ENCODE results near the gene NRARP. TPM values are rescaled to one million over a fixed set of nuclear protein-coding genes. Genes with fewer than 3 reads are reported as not detected.
A peak's percentile ranks its signal among the peaks of the same experiment; 100 is the strongest.

The NRARP gene
- total RNA-seq, 6 donors from 2014 or later: 3.1 to 26.9 (median 9.5) TPM

DNA sequence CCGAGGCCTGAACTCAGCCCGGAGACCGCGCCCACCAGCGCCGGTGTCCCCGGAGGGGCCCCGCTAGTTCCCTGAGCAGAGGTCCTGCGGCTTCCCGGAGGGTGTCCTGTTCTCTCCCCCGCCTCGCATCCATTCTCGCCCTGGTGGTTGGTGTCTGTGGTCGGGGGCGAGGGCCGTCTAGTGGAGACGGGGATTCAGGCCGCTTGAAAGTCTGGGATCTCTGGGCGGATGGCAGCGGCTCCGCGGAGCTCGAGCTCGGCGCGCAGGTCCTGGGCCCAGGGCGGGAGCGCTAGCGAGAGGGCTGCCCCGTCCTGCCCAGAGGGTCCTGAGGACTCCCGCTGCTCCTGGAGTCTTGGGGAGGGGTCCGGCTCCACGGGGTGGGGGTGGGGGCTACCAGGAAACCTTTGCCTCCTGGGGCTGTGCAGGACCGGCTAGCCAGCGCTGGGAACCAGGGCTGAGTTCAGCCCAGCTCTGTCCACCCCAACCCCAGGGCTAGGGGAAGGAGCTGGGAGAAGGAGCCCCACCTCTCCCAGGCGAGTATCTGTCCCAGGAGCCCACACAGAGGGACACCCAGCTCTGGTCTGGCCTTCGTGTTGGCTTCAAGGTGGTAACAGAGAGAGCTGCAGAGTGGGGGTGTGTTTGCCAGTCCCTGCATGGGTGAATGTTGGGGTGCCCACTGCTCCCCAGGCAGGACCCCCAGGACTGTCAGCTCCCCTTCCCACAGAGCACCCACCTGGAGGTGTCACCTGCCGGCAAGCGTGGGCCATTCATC, 20.5 kb downstream of the NRARP start:
- ATAC-seq (ENCODE audit: low FRiP score in 2 of 2): no peak
- DNase-seq: peak in 1 of 2 donors; percentile 33
- H3K27me3 ChIP-seq: no peaks in the 10 kb centered on the region
- WGBS, 2 donors: 70 to 82% methylated on average over 4 to 25 of the region's 39 CpGs
- H3K4me3 ChIP-seq: peak overlapping the region in 1 of 4 donors; percentile 5
- H3K27ac ChIP-seq: no peak overlapping the region
- H3K9me3 ChIP-seq: no peaks in the 10 kb centered on the region
- TF ChIP-seq POLR2A (IDR thresholded peaks at IDR 0.05) (no peak), POLR2AphosphoS5 (IDR thresholded peaks at IDR 0.05) (no peak)
- TF ChIP-seq, protein P1, sequence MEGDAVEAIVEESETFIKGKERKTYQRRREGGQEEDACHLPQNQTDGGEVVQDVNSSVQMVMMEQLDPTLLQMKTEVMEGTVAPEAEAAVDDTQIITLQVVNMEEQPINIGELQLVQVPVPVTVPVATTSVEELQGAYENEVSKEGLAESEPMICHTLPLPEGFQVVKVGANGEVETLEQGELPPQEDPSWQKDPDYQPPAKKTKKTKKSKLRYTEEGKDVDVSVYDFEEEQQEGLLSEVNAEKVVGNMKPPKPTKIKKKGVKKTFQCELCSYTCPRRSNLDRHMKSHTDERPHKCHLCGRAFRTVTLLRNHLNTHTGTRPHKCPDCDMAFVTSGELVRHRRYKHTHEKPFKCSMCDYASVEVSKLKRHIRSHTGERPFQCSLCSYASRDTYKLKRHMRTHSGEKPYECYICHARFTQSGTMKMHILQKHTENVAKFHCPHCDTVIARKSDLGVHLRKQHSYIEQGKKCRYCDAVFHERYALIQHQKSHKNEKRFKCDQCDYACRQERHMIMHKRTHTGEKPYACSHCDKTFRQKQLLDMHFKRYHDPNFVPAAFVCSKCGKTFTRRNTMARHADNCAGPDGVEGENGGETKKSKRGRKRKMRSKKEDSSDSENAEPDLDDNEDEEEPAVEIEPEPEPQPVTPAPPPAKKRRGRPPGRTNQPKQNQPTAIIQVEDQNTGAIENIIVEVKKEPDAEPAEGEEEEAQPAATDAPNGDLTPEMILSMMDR (IDR thresholded peaks at IDR 0.05): no peak
- peaks cover 26 to 53% (median 33%) of the 10 kb centered on the region in 4 donors for H3K4me1 ChIP-seq
- peaks cover 6 to 53% (median 29%) of the 10 kb centered on the region in 4 donors for H3K36me3 ChIP-seq

DNA sequence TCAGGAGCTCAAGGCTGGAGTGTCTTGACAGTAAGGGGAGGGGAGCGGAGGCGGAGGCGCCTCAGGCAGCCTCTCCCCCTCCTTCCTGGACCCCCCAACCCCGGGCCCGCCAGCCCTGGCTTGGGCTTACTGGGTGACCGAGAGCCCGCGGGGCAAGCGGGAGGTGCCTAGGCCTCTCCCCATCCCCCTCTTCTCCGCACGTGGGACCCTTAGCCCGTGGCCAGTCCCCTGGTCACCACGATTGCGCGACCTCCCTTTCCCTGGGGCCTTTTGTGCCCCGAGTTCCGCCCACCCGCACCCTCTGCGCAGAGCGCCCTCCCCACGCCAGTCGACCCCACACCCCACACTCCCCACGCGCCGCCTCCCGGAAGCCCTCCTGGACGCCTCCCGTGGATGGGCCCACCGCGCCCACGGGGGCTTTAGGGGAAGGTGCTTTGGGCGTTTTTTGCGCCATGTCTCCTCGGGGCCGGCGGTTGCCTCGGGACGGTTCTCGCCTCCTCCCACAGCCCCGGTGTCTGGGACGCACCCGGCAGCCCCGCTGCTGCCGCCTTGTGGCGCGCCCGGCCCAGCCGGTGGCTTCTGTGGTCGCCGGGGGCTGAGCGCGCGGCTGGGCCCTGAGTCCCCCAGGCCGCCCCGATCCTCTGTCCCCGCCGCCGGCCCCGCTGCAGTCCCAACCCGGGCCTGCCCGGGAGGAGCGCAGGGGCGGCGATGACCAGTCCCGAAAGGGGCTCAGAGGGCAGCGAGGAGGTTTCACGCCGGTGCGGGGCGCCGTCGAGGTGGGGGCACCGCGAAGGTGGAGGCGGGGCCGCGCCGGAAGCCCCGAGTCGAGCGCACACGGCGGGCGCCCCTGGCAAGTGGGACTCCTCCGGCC, 21.4 kb downstream of the NRARP start:
- DNase-seq (peak in 1 of 2 donors; percentile 85), ATAC-seq (ENCODE audit: low FRiP score in 2 of 2) (no peak)
- Histone ChIP-seq H3K27me3 (no peaks in the 10 kb centered on the region), H3K4me1 (peaks cover 34 to 61% (median 41%) of the 10 kb centered on the region in 4 donors), H3K9me3 (no peaks in the 10 kb centered on the region), H3K36me3 (peaks cover 6 to 53% (median 29%) of the 10 kb centered on the region in 4 donors), H3K4me3 (peak overlapping the region in 2 of 4 donors; percentile 5 to 8), H3K27ac (peak overlapping the region in 2 of 4 donors; percentile 4 to 6)
- 74 to 76% methylated on average over 22 to 71 of the region's 85 CpGs for WGBS, 2 donors
- no peak for TF ChIP-seq EP300 (IDR thresholded peaks at IDR 0.05)
- no peak for TF ChIP-seq POLR2AphosphoS5 (IDR thresholded peaks at IDR 0.05)
- TF ChIP-seq POLR2A (IDR thresholded peaks at IDR 0.05): no peak
- TF ChIP-seq, protein P1 (IDR thresholded peaks at IDR 0.05): peak in 1 of 6 experiments; percentile 11

DNA sequence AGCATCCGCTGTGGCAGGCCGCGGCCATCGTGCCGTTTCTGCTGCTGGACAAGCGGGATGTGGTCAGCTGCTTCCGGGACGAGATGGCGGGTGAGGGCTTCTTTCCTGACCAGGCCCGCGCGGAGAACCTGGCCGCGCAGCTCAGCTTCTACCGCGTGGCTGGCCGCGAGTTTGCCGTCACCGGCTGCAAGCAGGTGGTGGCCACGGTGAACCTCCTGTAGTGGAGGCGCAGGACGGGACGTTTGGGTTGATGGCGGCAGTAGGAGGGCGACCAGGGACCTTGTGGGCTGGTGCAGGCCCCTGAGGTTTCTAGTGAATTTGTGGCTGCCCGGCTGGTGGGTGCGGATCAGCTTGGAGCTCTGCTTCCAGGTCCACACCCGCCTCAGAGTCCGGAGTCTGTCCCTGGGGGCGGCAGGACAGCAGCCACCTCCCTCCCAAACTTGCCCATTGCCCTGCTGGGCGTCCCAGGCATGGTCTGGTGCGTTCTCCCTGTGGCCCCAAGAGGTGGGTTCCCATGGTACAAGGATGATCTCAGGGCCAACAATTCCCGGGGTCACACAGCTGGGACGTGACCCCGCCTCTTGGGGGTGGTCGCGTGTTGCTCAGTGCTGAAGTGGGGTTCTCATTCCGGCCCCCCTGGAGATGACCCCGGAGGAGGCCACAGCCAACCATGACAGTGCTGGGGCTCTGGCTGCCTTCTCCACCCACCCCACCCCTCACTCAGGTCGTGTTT, 22.2 kb downstream of the NRARP start:
- Histone ChIP-seq H3K27ac (peak overlapping the region in 2 of 4 donors; percentile 4 to 6), H3K4me3 (no peak overlapping the region), H3K27me3 (no peaks in the 10 kb centered on the region), H3K36me3 (peaks cover 6 to 53% (median 29%) of the 10 kb centered on the region in 4 donors), H3K9me3 (no peaks in the 10 kb centered on the region), H3K4me1 (peaks cover 38 to 69% (median 48%) of the 10 kb centered on the region in 4 donors)
- DNase-seq: peak in 1 of 2 donors; percentile 83
- no peak for ATAC-seq (ENCODE audit: low FRiP score in 2 of 2)
- TF ChIP-seq EP300 (IDR thresholded peaks at IDR 0.05): no peak
- no peak for TF ChIP-seq POLR2AphosphoS5 (IDR thresholded peaks at IDR 0.05)
- no peak for TF ChIP-seq POLR2A (IDR thresholded peaks at IDR 0.05)
- TF ChIP-seq, protein P1 (IDR thresholded peaks at IDR 0.05): no peak
- WGBS, 2 donors: 95 to 97% methylated on average over 16 to 34 of the region's 41 CpGs

Measured in upper lobe of left lung (tissue), 6 donors.